Psoas muscle (tissue), 8 donors: Measurements from ENCODE around the gene FTCD. TPM values are rescaled to one million over a fixed set of nuclear protein-coding genes. Genes with fewer than 3 reads are reported as not detected.
A peak's percentile ranks its signal among the peaks of the same experiment; 100 is the strongest.

ENCODE experiments used
- ATAC-seq, 4 donors: fragments of 200-7000 bp; cut with Tn5 transposase; one replicate each; pipeline ENCODE4 v1.9.1; 2020; ENCODE audit warnings: moderate library complexity in 3 of 4, mild to moderate bottlenecking in 2 of 4
- DNase-seq, 2 donors: peaks; one replicate each; pipeline ENCODE4 v3.0.0-alpha.2; 2020
- H3K27ac ChIP-seq: fragments of 200-600 bp; one replicate; pipeline ENCODE4 v1.8.0; 2022
- H3K27me3 ChIP-seq, 3 donors: fragments of 200-600 bp in 1 of 3; one replicate each; pipeline versions ENCODE4 v1.6.1 to v1.8.0; 2013 to 2022; ENCODE audit warnings: low read length in 2 of 3, mild to moderate bottlenecking in 2 of 3, moderate library complexity in 1 of 3; ENCODE audit not compliant: insufficient read depth in 3 of 3
- H3K36me3 ChIP-seq, 2 donors: fragments of 200-600 bp in 1 of 2; one replicate each; pipeline versions ENCODE4 v1.6.1 to v1.8.0; 2013 to 2022; ENCODE audit warnings: low read depth in 1 of 2, mild to moderate bottlenecking in 1 of 2, moderate library complexity in 1 of 2; ENCODE audit not compliant: insufficient read depth in 1 of 2
- H3K4me1 ChIP-seq: fragments of 200-600 bp; one replicate; pipeline ENCODE4 v1.8.0; 2022
- H3K4me3 ChIP-seq: fragments of 200-600 bp; one replicate; pipeline ENCODE4 v1.8.0; 2022; ENCODE audit warnings: mild to moderate bottlenecking
- H3K9me3 ChIP-seq: fragments of 200-600 bp; one replicate; pipeline ENCODE4 v1.8.0; 2022
- CTCF ChIP-seq: fragments of 200-600 bp; IDR thresholded peaks from one replicate; pipeline ENCODE4 v1.8.0; 2022; ENCODE audit warnings: antibody characterized with exemption
- WGBS, 3 donors: extraction: QIAGEN DNeasy Blood & Tissue Kit; methylation state at CpG; one replicate each; pipeline versions ENCODE4 v1.1.6 to v1.1.7; 2013; 5-methylcytosine and 5-hydroxymethylcytosine counted together
- intact Hi-C, 2 donors: fragments of 100-400 bp; cut with DNase I; formaldehyde crosslinking; loops; one replicate each; pipeline versions ENCODE4 v1.11.0 to v1.14.2; 2022
- polyA plus RNA-seq, 3 donors: library from polyadenylated mRNA; stranded (reverse); fragments of 200-250 nt; gene quantifications; one replicate each; pipeline ENCODE4 v1.2.3, GENCODE V29; 2013
- total RNA-seq, 4 donors: library from RNA; stranded (reverse); fragmentation: NEBNext Ultra II Directional in 2 of 4; extraction: Animal tissue kit (Norgen Biotek cat#: 25700) in 2 of 4; gene quantifications; one replicate each; pipeline versions ENCODE4 v1.2.1 to v1.2.4, GENCODE V29; 2021 to 2023
- donor health status: healthy with polysubstance abuse.
- donor health status: DM: no; HTN: no; CAD: no; lungs with moderate emphysema.
- donor health status: Bipolar disorder and iron deficiency.
- donor health status: healthy.
- donor health status: DM: yes; HTN: yes; CAD: no.
- donor health status: DM: no; HTN: no; CAD: no.
- donor health status: DM: no; HTN: no; CAD: no.
- donor health status: DM: yes; HTN: yes; CAD: no.

The FTCD gene
- total and polyA plus RNA-seq, 7 donors: 0.03 to 2.0 (median 0.13) TPM; not detected in 3

GRCh38 chr21:46163380-46163779 is 8.0 kb upstream of the FTCD start:
- intact Hi-C loops: no loop called here

DNA sequence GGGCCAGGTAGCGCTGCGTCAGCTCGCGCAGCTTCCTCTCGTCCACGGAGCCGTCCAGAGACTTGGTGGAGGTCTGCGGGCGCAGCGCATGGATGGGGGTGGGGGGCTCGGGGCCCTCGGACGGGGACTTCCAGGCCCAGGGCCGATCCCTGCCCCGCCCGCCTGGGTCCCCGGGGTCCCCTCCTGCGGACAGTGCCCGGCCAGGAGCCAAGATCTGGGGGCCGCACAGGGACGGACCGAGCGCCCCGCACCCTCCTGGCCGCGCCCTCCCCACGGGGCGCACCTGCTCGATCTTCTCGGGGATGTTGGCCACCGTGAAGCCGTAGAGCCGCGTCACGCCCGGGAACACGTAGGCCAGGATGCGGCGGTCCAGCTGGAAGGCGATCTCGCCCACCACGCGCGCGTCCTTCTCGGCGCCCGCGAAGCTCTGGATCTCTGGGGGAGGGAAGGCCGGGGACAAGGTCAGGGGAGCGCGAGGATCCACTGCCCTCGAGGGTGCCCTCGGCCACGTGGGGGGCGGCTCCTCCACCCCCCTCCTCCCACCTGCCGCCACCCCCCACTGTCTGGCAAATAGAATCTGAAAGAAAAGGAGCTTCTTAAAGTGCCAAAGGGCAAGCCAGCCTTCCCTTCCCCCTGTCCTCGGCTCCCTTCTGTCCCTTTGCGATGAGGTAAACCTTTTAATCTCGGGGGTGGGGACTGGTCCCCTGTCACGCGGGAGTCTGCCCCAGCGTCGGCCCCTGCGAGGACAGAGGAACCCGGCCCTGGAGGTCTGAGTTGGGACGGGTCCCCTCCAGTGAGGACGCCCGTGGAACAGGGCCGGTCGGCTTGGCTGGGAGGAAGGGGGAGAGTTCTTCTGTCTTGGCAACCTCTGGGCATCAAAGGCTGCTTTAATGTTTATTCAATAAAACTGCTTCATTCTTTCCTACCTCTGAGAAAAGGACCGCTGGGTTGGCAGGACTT is 6.5 kb upstream of the FTCD start:
- H3K27ac ChIP-seq: no peak overlapping the region
- DNase-seq (peak in 1 of 2 donors; percentile 42), ATAC-seq (no peak)
- no peak for TF ChIP-seq CTCF
- intact Hi-C loops: no loop called here
- H3K4me3 ChIP-seq: no peak overlapping the region
- H3K9me3 ChIP-seq: no peaks in the 10 kb centered on the region
- no peaks in the 10 kb centered on the region for H3K27me3 ChIP-seq
- no peaks in the 10 kb centered on the region for H3K36me3 ChIP-seq
- H3K4me1 ChIP-seq: no peaks in the 10 kb centered on the region
- WGBS, 3 donors: 73 to 89% (median 86%) methylated on average over 66 to 72 of the region's 72 CpGs

More at GRCh38 chr21:46163380-46163779, 8.0 kb upstream of the FTCD start:
- Histone ChIP-seq H3K9me3 (no peaks in the 10 kb centered on the region), H3K4me1 (no peaks in the 10 kb centered on the region), H3K27ac (no peak overlapping the region), H3K4me3 (no peak overlapping the region), H3K27me3 (no peaks in the 10 kb centered on the region), H3K36me3 (no peaks in the 10 kb centered on the region)
- no peak for TF ChIP-seq CTCF
- 58 to 67% (median 65%) methylated on average over 4 of the region's 4 CpGs for WGBS, 3 donors
- no peak for ATAC-seq
- no peak for DNase-seq

DNA sequence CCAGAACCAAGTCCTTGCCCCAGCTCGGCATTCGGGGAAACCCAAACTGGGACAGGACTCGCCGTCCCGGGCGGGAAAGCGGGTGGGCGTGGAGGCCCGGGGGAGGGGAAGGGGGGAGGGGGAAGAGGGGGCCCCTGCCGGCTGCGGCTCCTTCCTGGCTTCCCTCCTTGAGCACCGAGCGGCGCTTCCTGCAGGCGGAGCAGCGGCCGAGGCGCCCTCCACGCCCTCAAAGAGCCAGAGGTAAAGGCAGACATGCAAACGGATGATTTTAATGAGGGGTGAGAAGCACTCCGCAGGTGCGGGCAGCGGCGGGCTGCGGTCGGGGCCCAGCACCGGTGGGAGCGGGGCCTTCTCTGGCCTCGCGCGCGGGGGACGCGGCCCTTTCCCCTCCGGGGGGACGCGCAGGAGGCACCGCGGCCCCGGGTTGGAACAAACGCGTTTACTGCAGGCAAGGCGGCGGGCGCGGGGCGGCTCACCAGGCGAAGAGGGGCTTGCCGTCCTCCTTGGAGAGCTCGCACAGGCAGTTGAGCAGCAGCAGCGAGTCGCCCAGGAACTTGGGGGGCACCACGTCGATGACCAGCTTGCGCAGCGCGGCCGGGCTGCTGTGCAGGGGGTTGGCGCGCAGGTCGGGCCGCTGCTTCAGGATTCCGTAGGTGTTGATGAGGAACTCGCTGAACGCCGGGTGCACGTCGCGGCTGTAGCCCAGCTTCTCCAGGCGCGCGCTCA is 5.7 kb upstream of the FTCD start:
- H3K4me3 ChIP-seq: no peak overlapping the region
- 64 to 96% (median 82%) methylated on average over 55 to 71 of the region's 72 CpGs for WGBS, 3 donors

DNA sequence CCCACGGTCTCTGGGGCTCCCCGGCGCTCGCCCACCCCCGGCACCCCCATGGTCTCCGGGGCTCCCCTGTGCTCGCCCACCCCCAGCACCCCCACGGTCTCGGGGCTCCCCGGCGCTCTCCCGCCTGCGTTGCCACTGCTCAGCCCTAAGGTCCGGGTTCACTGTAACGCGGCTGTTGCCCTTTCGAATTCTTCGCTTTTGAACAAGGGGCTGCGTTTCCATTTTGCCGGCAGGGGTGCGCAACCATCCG is 5.2 kb upstream of the FTCD start:
- 87 to 100% (median 92%) methylated on average over 20 to 22 of the region's 22 CpGs for WGBS, 3 donors
- DNase-seq: no peak
- Histone ChIP-seq H3K27me3 (no peaks in the 10 kb centered on the region), H3K4me1 (no peaks in the 10 kb centered on the region), H3K9me3 (no peaks in the 10 kb centered on the region), H3K36me3 (no peaks in the 10 kb centered on the region), H3K4me3 (no peak overlapping the region), H3K27ac (no peak overlapping the region)
- no peak for ATAC-seq
- intact Hi-C loops: no loop called here
- no peak for TF ChIP-seq CTCF

More for the DNA sequence above, 5.7 kb upstream of the FTCD start:
- Histone ChIP-seq H3K36me3 (no peaks in the 10 kb centered on the region), H3K9me3 (no peaks in the 10 kb centered on the region), H3K27me3 (no peaks in the 10 kb centered on the region), H3K4me1 (no peaks in the 10 kb centered on the region), H3K27ac (no peak overlapping the region)
- DNase-seq (peak; percentile 10 to 48), ATAC-seq (no peak)
- intact Hi-C loops: no loop called here
- TF ChIP-seq CTCF: no peak
